Epidermal melanocyte (primary cell): Measurements from ENCODE around the gene OBI1.

Experiments used
- DNase-seq: peaks from one replicate; pipeline ENCODE4 v3.0.0; 2011; ENCODE audit warnings: low spot score; ENCODE audit not compliant: insufficient read length

Gene OBI1

GRCh38 chr13:78602561-78603239 is 56.3 kb downstream of the OBI1 start:
- no peak for DNase-seq

DNA sequence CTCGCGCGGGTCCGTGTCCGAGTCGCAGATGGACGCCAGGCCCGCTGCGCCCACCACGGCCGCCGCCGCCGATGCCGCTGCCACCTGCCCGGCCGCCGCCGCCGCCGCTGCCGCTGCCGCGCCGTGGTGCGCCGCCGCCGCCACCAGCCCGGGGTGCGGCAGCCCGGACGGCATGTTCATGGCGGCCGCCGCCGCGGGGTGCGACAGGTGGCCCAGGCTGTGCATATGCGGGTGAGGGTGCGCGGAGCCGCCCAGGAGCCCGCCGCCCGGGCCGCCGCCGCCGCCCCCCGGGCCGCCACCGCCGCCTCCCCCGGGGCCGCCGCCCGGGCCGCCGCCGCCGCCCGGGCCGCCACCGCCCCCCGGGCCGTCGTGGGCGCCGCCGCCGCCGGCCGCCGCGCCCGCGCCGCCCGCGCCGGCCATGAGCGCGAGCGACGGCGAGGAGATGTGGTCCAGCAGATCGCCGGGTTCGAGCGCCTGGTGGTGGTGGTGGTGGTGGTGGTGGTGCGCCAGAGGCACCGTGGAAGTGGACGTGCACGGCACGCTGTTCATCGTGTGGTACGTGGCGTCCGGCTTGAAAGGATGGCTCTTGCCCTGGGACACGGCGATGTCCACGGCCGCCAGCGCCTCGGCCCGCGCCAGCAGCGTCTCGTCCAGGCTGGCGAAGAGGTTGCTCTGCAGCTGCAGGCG is 56.9 kb downstream of the OBI1 start:
- DNase-seq, result no peak

DNA sequence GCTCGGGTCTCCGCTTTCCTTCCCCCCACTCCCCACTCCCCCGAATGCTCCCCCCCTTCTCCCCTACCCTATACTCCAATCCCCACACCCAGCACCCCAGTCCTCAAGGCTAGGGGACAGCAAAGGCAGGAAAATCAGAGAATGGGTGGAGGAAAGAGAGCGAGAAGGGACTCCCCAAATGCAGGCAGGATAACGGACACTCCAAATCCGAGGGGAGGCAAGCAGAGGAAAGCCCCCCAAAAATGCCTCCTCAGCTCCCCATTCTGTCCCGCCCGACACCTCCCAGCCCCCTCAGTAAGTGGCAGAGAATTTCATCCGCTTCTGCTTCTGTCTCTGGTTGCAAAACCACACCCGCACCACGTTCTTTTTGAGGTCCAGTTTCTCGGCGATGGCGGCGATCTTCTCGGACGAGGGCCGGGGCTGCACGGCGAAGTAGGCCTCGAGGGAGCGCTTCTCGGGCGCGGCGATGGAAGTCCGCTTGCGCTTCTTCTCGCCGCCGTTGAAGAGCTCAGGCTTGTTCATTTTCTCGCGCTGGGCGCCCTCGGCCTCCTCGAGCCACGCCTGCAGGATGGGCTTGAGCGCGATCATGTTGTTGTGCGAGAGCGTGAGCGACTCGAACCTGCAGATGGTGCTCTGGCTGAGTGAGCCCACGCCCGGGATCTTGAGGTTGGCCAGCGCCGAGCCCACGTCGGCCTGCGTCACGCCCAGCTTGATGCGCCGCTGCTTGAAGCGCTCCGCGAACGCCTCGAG is 57.7 kb downstream of the OBI1 start:
- no peak for DNase-seq

- no peak for DNase-seq
Observed at GRCh38 chr13:78600280-78600883, 58.6 kb downstream of the OBI1 start.

DNA sequence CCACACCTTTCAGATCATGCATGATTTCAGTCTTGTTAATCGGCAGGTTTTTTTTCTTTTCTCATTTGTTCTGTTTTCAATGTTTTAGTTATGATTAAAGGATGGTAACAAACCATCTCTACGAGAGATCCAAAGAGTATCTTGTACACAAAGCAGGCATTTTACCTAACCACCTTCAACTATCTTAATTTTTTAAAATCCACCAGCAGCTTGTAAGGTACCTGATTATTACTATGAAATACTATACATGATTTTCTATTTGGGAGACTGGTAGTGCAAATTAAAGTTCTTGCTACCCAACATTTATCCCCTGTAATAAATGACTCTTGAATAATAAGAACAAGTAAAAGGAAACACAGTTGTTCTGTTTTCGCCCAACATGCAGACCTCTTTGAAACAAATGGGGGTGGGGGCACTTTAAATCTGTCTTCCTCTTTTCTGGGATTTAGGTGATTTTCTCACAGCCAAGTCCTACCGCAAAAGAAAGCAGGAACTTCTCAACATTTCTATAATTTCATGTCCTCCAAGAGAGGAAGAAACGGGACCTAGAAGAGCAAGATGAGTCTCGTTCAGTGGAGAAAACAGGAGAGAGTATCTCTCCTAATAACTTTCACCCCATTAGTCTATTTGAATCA is 59.2 kb downstream of the OBI1 start:
- DNase-seq, result no peak

DNA sequence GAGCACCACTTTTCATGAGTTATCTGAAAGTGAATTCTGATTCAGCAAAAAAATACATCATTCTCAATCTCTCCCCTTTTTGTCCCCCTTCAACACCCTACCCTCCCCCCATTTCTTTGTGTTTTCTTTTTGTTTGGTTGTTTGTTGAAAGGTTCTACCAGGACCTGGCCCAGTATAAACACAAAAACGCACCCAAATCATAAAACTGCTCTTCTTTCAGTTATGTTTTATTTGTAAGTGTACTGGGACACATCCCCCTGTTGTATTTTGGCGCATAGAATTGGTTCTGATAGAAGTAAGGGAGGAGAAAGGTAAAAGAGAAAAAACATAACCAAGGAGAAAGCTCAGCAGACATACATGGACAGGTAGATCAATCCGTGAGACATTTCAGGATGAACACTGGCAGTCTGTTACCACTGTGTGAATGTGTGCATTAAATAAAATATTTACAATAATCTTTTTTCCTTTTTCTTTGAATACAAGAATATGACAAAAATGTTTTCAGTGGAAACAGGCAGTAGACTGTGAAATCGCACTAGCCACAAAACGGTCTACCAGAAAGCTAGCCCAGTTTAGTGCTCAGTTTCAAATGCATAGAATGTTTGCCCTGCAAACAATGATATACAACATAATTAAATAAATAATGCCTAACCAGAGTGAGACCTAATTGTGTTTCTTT is 59.9 kb downstream of the OBI1 start:
- DNase-seq, result no peak

DNA sequence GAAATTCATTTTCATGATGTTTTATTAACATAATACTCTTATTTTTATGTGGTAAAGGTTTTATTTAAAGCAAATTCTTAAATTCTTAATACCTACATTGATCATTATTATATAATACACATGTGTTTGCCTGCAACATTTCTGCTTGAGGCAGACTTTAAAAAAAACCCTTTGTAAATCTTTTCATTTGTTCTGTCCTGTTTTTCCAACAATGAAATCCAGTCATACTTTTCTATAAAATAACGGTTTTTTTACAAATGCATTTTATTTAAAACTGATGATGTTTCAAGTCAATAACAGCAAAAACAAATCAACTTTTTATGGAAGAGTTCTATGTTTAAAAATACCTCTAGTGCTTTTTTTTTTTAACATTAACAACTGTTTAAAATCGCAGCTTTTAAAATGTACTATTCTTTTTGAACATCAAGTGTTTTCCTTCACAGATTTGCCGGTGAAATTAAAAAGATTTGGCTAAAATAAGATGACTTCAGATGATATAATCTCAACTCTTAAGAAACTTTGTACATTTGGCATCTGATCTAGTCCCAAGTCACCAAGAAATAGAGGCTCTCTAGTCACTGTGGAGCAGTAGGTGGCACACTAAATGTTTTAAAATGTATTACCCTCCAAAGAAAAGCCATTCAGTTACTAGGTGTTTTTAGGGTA is 60.7 kb downstream of the OBI1 start:
- no peak for DNase-seq

DNA sequence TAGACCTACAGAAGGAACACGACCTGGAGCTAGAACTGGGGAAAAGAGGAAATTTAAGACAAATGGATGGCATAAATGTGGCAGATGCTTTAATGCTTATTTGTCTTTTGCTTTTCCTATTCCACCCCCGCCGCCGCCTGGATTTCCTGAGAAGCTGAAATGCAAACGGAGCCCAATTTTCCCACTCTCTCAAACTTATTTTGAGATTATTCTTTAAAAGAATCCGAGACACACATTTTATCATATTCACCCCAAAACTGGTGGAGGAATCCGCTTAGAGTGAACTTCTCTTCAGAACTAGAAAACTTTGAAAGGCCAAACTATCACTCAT is 61.4 kb downstream of the OBI1 start:
- DNase-seq, result no peak

- DNase-seq, result no peak
Observed at GRCh38 chr13:78596736-78597601, 62.0 kb downstream of the OBI1 start.

DNA sequence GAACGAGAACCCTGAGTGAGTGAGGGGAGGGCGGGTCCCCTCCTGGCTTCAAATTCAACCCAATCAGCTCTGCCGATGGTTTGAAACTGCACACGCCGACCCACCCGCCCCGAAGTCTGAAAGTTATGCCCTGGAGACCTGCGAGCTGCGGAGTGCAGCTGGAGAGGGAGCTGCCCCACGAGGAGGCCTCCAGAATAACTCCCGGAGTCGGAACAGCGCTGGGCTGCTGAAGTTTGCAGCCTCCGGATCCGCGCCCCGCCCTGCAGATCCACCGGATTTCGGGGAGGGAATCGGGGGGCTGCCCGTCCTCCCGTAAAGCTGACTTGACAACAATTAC is 62.6 kb downstream of the OBI1 start:
- no peak for DNase-seq

- DNase-seq, result no peak
Observed at GRCh38 chr13:78595495-78596398, 63.2 kb downstream of the OBI1 start.

DNA sequence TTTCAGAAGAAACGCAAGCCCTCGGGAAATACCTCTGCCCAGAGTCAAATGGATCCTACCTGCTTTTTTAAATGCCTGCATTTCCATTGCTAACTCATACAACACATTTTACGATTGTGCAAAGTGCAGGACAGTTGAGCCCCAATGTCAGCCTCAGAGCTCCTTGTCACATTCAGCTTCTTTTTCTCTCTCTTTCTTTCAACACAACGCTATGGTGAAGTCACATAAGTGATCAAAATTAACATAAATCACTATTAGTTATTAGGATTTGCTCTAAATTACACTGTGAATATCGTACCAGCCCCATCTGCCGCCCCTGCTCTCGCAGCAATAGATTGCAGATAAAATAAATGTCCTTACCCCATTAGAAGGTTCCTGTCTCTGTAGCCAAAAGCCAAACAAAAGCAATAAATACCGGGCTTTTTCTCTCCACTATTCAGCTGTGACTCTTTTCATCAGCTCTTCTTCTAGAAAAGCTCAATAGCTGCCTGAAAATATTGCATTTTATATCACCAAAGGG is 64.4 kb downstream of the OBI1 start:
- DNase-seq, result no peak

DNA sequence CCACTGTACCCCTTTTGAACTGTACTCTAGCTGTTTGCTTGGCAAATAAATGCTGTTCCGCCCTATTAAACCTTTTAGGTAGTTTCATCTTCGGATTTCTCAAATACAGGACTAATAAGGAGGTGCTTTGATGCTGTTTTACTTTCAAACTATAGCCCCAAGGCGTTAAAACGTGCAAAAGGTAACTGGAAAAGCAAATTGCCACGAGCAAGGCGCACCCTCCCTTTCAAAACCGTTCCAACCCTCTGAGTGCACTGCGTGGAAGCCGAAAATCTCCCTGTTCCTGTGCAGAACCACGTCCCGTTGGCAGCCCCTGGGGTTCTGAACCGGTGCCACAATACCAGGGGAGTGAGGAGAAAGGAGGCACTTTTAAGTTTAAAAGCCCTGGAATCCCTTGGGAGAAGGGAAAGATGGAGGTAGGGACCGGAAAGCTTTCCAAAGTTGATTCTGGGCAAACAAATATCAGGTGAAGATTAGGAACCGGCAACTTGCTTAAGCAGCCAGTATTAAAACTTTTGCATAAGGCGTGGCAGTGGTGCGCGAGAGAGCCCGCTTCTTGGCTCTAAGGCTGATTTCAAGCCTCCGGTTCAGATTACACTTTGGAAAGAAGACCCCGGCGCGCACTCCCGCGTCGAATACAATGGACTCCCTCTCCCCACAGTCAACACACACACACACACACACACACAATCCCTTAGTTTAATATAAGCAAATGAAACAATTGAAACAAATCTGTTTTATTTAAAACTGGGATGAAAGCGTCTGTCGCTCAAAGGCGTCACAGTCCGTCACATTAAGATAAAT is 65.1 kb downstream of the OBI1 start:
- DNase-seq, result no peak

DNA sequence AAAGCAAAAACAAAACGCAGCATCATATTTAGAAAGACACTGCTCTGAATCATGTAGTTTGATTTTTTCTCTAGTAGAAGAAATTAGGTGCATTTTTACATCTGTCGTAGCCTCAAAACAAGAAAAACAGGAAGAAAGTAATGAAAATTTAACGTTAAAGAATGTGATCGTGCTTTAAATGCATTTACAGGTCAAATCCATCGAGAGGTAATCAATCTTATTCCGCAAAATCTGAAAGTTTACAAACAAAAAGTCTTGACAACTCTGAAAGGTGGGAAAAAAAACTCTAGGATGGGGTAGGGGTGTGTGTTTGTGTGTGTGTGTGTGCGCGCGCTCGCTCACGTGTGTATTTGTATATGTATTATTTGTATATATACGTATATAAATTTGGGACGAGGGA is 65.8 kb downstream of the OBI1 start:
- DNase-seq, result no peak

- DNase-seq, result no peak
Observed at GRCh38 chr13:78592584-78592983, 66.4 kb downstream of the OBI1 start.

- no peak for DNase-seq
Observed at GRCh38 chr13:78589206-78589605, 69.7 kb downstream of the OBI1 start.

DNA sequence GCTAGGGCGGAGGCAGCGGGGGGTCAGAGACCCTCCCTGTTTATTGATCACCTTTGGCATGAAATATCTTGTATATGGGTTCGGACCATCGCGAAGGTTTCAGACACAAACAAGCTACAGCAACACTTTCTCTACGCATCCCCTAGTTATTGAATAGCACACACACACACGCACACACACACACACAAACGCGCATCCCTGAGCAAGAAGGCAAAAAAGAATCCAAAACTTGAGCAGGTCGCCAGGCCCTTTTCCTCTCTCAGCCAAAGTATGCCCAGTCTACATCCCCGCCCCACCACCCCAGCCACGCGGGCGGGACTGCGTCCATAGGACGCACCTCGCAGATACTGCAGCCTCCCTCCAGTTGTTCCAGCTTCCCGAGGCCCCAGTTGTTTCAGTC is 71.6 kb downstream of the OBI1 start:
- no peak for DNase-seq

DNA sequence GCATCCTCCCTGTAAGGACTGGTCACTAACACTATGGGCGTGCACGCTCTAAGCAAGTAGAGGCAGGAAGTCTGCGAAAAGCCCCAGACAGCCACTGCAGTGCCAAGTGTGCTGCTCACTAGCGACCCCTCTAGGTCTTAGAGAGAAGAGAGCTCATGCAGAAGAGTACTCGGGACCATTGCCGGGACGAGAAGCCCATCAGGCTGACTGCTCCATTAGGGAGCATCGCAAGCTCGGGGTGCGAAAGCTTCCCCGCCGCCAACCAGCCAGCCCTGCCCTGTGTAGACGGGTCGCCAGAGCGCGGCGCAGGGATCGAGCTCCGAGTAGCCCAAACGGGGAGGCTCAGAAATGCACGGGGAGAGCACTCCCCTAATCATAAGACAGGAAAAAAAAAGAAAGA is 72.2 kb downstream of the OBI1 start:
- no peak for DNase-seq
